Left ventricle myocardium inferior (tissue), 1 donor: ENCODE data around the gene FYB2. TPM values are rescaled to one million over a fixed set of nuclear protein-coding genes. Genes with fewer than 3 reads are reported as not detected.

ENCODE experiments used
- DNase-seq: peaks from one replicate; pipeline ENCODE4 v3.0.0-alpha.2; 2020
- H3K27ac ChIP-seq: fragments of 200-600 bp; replicated peaks from 2 replicates; pipeline ENCODE4 v1.8.0; 2021
- H3K27me3 ChIP-seq: fragments of 200-600 bp; 2 replicates; pipeline ENCODE4 v1.8.0; 2021; ENCODE audit warnings: low read depth
- H3K36me3 ChIP-seq: fragments of 200-600 bp; 2 replicates; pipeline ENCODE4 v1.8.0; 2021
- H3K4me1 ChIP-seq: fragments of 200-600 bp; 2 replicates; pipeline ENCODE4 v1.8.0; 2021
- H3K4me3 ChIP-seq: fragments of 200-600 bp; 2 replicates; pipeline ENCODE4 v1.8.0; 2021; ENCODE audit warnings: mild to moderate bottlenecking, moderate library complexity
- H3K9me3 ChIP-seq: fragments of 200-600 bp; replicated peaks from 2 replicates; pipeline ENCODE4 v1.8.0; 2021
- CTCF ChIP-seq: fragments of 200-600 bp; IDR thresholded peaks from 2 replicates; pipeline ENCODE4 v1.8.0; 2021; ENCODE audit warnings: antibody characterized with exemption, mild to moderate bottlenecking, borderline replicate concordance
- intact Hi-C: fragments of 100-400 bp; cut with micrococcal nuclease; formaldehyde crosslinking; loops from one replicate; pipeline ENCODE4 v1.11.0; 2022
- total RNA-seq: library from RNA; stranded (reverse); fragmentation: NEBNext Ultra II Directional; extraction: Animal tissue kit (Norgen Biotek cat#: 25700); gene quantifications from one replicate; pipeline ENCODE4 v1.2.1, GENCODE V29; 2021
- donor health status: DM: no; HTN: yes; CAD: no; lungs with severe emphysema.

Gene FYB2
- total RNA-seq, 1 donor from 2014 or later, result 5.7 TPM

GRCh38 chr1:56835657-56836056 lies 16.5 kb upstream of the FYB2 start:
- Histone ChIP-seq H3K4me3 (no peak overlapping the region), H3K4me1 (no peaks in the 10 kb centered on the region), H3K27ac (no peak overlapping the region), H3K9me3 (peaks cover 9% of the 10 kb centered on the region), H3K36me3 (no peaks in the 10 kb centered on the region), H3K27me3 (peaks cover 13% of the 10 kb centered on the region)
- TF ChIP-seq CTCF, result no peak
- DNase-seq, result no peak
- intact Hi-C loops, result no loop called here

DNA sequence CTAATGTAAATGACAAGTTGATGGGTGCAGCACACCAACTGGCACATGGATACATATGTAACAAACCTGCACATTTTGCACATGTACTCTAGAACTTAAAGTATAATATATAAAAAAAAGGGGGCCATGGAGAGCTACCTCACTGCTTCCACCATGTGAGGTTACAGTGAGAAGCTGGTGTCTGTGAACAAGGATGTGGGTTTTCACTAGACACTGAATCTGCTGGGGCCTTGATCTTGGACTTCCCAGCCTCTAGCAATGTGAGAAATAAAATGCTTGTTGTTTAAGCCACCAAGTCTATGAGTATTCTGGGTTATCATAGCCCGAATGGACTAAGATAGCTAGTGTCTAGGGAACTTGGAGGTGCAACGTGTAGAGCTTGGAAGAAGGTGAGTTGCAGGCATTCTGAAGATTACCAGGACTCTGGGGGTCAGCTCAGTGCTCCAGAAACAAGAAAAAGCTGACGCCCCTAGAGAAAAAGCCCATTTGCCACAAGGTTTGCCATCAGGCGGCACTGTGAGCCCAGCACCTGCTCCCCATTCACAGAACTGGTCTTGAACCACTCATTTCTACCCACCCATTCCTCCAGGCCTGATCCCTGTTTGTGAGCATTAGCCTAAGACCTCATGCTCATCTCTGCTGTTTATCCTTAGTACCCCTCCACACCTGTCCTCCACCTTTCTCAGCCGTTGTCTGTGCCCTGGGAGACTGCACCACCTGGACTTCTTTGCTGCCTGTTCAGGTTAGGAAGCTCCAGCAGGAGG lies 15.1 kb upstream of the FYB2 start:
- Histone ChIP-seq H3K4me1 (no peaks in the 10 kb centered on the region), H3K9me3 (peaks cover 2% of the 10 kb centered on the region), H3K27me3 (peaks cover 6% of the 10 kb centered on the region), H3K4me3 (no peak overlapping the region), H3K36me3 (no peaks in the 10 kb centered on the region), H3K27ac (no peak overlapping the region)
- intact Hi-C loops, result no loop called here
- DNase-seq, result no peak
- TF ChIP-seq CTCF, result no peak

GRCh38 chr1:56833088-56833487 lies 13.9 kb upstream of the FYB2 start:
- H3K27ac ChIP-seq, result no peak overlapping the region
- no peaks in the 10 kb centered on the region for H3K36me3 ChIP-seq
- intact Hi-C loops, result no loop called here
- no peak for DNase-seq
- no peak for TF ChIP-seq CTCF
- H3K4me1 ChIP-seq, result no peaks in the 10 kb centered on the region
- H3K27me3 ChIP-seq, result peaks cover 18% of the 10 kb centered on the region
- H3K4me3 ChIP-seq, result no peak overlapping the region
- no peaks in the 10 kb centered on the region for H3K9me3 ChIP-seq

DNA sequence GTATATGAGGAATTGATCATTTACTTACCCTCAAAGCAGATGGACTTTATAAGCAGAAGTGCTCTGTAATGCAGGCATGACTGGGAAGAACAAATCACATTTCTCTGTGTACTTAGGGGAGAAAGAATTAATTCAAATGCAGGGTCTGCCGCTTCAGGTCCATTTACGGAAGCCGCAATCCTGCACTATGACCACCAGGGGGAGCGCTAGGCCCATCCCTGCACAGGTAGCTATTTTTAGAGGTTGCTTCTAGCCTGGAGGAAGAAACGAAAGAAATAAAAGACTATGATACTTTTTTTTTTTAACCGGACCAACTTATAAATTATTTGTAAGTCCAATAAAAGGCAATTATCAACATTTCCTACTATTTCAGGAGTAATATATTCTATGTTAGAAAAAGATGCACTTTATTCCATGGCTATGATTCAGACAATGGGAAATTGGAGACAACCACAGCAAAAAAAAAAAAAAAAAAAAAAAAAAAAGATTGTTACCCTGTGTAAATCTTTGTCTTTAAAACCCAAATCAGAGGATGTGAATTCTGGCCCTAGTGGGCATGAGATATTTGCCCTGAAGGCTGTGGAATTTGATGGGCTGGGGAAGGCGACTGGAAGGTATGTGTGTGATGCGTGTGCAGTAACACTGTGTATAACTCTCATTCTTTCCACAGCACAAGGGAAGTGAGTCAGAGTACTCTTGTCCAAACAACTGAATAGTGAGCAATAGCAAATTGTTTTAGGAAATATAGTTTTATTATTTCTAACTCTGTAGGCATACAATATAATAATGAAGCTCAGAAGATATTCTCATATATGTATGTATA lies 12.9 kb upstream of the FYB2 start:
- Histone ChIP-seq H3K4me1 (no peaks in the 10 kb centered on the region), H3K9me3 (no peaks in the 10 kb centered on the region), H3K27ac (no peak overlapping the region), H3K36me3 (no peaks in the 10 kb centered on the region), H3K4me3 (no peak overlapping the region), H3K27me3 (peaks cover 25% of the 10 kb centered on the region)
- intact Hi-C loops, result no loop called here
- peak; percentile 97 for TF ChIP-seq CTCF
- DNase-seq, result peak; percentile 47

- Histone ChIP-seq H3K36me3 (no peaks in the 10 kb centered on the region), H3K27me3 (peaks cover 25% of the 10 kb centered on the region), H3K9me3 (no peaks in the 10 kb centered on the region), H3K4me3 (no peak overlapping the region), H3K4me1 (no peaks in the 10 kb centered on the region), H3K27ac (no peak overlapping the region)
- no peak for TF ChIP-seq CTCF
- no peak for DNase-seq
- intact Hi-C loops, result no loop called here
Measured at GRCh38 chr1:56830052-56830451, 10.8 kb upstream of the FYB2 start.
